RWPE2 (cell line): ENCODE results near the gene ERICH2.

Experiments used
- ATAC-seq: fragments of 200-7000 bp; cut with Tn5 transposase; 3 replicates; pipeline ENCODE4 v1.9.1; 2021; ENCODE audit warnings: low read depth
- DNase-seq: peaks from one replicate; pipeline ENCODE4 v3.0.0-alpha.2; 2020; ENCODE audit warnings: low spot score
- H3K27ac ChIP-seq: fragments of 450-650 bp; 2 replicates; pipeline ENCODE4 v1.5.1; 2017; ENCODE audit warnings: mild to moderate bottlenecking; ENCODE audit not compliant: poor library complexity, severe bottlenecking
- H3K27me3 ChIP-seq: fragments of 250-450 bp; sonication (Bioruptor Pico); 2 replicates; pipeline ENCODE4 v1.5.1; 2021; ENCODE audit warnings: mild to moderate bottlenecking, moderate library complexity; ENCODE audit not compliant: insufficient read depth, poor library complexity, severe bottlenecking
- H3K36me3 ChIP-seq: fragments of 250-450 bp; sonication (Bioruptor Pico); 2 replicates; pipeline ENCODE4 v1.5.1; 2020; ENCODE audit warnings: low read depth, mild to moderate bottlenecking, moderate library complexity
- H3K4me1 ChIP-seq: fragments of 250-450 bp; sonication (Bioruptor Pico); 2 replicates; pipeline ENCODE4 v1.5.1; 2021; ENCODE audit warnings: mild to moderate bottlenecking, moderate library complexity; ENCODE audit not compliant: insufficient read depth, poor library complexity, severe bottlenecking
- H3K4me3 ChIP-seq: fragments of 250-450 bp; sonication (Bioruptor Pico); 2 replicates; pipeline ENCODE4 v1.5.1; 2021; ENCODE audit warnings: mild to moderate bottlenecking, moderate library complexity; ENCODE audit not compliant: severe bottlenecking
- H3K9me3 ChIP-seq: fragments of 250-450 bp; sonication (Bioruptor Pico); 2 replicates; pipeline ENCODE4 v1.5.1; 2021; ENCODE audit warnings: mild to moderate bottlenecking, moderate library complexity; ENCODE audit not compliant: severe bottlenecking
- CTCF ChIP-seq: fragments of 450-650 bp; IDR thresholded peaks from one replicate; pipeline ENCODE4 v1.5.1; 2017; ENCODE audit warnings: mild to moderate bottlenecking, moderate library complexity; ENCODE audit not compliant: poor library complexity, severe bottlenecking

The ERICH2 gene

GRCh38 chr2:170770606-170771420 lies 635 bp downstream of the ERICH2 start:
- Histone ChIP-seq H3K4me3 (peak overlapping the region; percentile 54), H3K27ac (peak overlapping the region; percentile 45), H3K4me1 (no peaks in the 10 kb centered on the region), H3K9me3 (no peaks in the 10 kb centered on the region), H3K27me3 (no peaks in the 10 kb centered on the region), H3K36me3 (no peaks in the 10 kb centered on the region)
- ATAC-seq, result peak; percentile 86
- no peak for TF ChIP-seq CTCF
- peak; percentile 83 for DNase-seq

GRCh38 chr2:170771421-170771937 lies 1.3 kb downstream of the ERICH2 start:
- no peaks in the 10 kb centered on the region for H3K36me3 ChIP-seq
- no peaks in the 10 kb centered on the region for H3K27me3 ChIP-seq
- H3K4me3 ChIP-seq, result peak overlapping the region; percentile 54
- DNase-seq (peak; percentile 44), ATAC-seq (no peak)
- peak overlapping the region; percentile 45 for H3K27ac ChIP-seq
- no peak for TF ChIP-seq CTCF
- no peaks in the 10 kb centered on the region for H3K4me1 ChIP-seq
- H3K9me3 ChIP-seq, result no peaks in the 10 kb centered on the region

GRCh38 chr2:170772295-170772694 lies 2.1 kb downstream of the ERICH2 start:
- Histone ChIP-seq H3K4me3 (no peak overlapping the region), H3K27me3 (no peaks in the 10 kb centered on the region), H3K36me3 (no peaks in the 10 kb centered on the region), H3K27ac (no peak overlapping the region), H3K9me3 (no peaks in the 10 kb centered on the region), H3K4me1 (no peaks in the 10 kb centered on the region)
- TF ChIP-seq CTCF, result no peak
- ATAC-seq (no peak), DNase-seq (no peak)

- Histone ChIP-seq H3K27me3 (no peaks in the 10 kb centered on the region), H3K4me3 (no peak overlapping the region), H3K9me3 (no peaks in the 10 kb centered on the region), H3K36me3 (no peaks in the 10 kb centered on the region), H3K27ac (no peak overlapping the region), H3K4me1 (no peaks in the 10 kb centered on the region)
- ATAC-seq (no peak), DNase-seq (no peak)
- no peak for TF ChIP-seq CTCF
These were observed 3.9 kb downstream of the ERICH2 start for GRCh38 chr2:170774074-170774473.

- no peaks in the 10 kb centered on the region for H3K4me1 ChIP-seq
- ATAC-seq (no peak), DNase-seq (no peak)
- no peaks in the 10 kb centered on the region for H3K9me3 ChIP-seq
- no peak for TF ChIP-seq CTCF
- no peak overlapping the region for H3K27ac ChIP-seq
- no peaks in the 10 kb centered on the region for H3K27me3 ChIP-seq
- no peak overlapping the region for H3K4me3 ChIP-seq
- H3K36me3 ChIP-seq, result no peaks in the 10 kb centered on the region
These were observed 8.7 kb downstream of the ERICH2 start for GRCh38 chr2:170778900-170779299.
